Measurements from ENCODE around the gene MTF2. TPM values are rescaled to one million over a fixed set of nuclear protein-coding genes. Genes with fewer than 3 reads are reported as not detected.
A peak's percentile ranks its signal among the peaks of the same experiment; 100 is the strongest.

Gene MTF2
- total RNA-seq, 2 donors from 2014 or later, result 85.0 to 103 TPM

- H3K36me3 ChIP-seq (ENCODE audit: control insufficient read depth, insufficient read depth, low read length), result peaks cover 24% of the 10 kb centered on the region
- Mint-ChIP-seq H3K4me3 (peak overlapping the region; percentile 97), H3K9me3 (peaks cover 5% of the 10 kb centered on the region), H3K27me3 (ENCODE audit: insufficient read depth) (no peaks in the 10 kb centered on the region), H3K36me3 (ENCODE audit: low read depth) (peaks cover 9% of the 10 kb centered on the region), H3K27ac (no peak overlapping the region), H3K4me1 (peaks cover 13% of the 10 kb centered on the region)
- WGBS, 2 experiments (ENCODE audit: insufficient coverage in 1 of 2, insufficient read length in 1 of 2), result 82 to 84% methylated on average over 3 to 4 of the region's 4 CpGs
- peaks cover 4% of the 10 kb centered on the region for H3K4me1 ChIP-seq (ENCODE audit: control insufficient read depth, insufficient read depth, low read length)
- peak overlapping the region; percentile 96 for H3K4me3 ChIP-seq (ENCODE audit: low read length)
- TF ChIP-seq CTCF (conservative IDR thresholded peaks at IDR 0.05), result no peak
- H3K9ac ChIP-seq (ENCODE audit: extremely low read depth, low read length, poor library complexity, severe bottlenecking), result no peak overlapping the region
- H3K27me3 ChIP-seq (ENCODE audit: control insufficient read depth, insufficient read depth, low read length, poor library complexity, severe bottlenecking), result no peaks in the 10 kb centered on the region
- DNase-seq, result no peak
- no peaks in the 10 kb centered on the region for H3K9me3 ChIP-seq (ENCODE audit: control insufficient read depth, low read length)
- H3K27ac ChIP-seq (ENCODE audit: low read depth, low read length), result no peak overlapping the region
Observed at GRCh38 chr1:93177991-93178390, 98.9 kb downstream of the MTF2 start.

- peaks cover 20% of the 10 kb centered on the region for H3K36me3 ChIP-seq (ENCODE audit: control insufficient read depth, insufficient read depth, low read length)
- H3K4me1 Mint-ChIP-seq, result peaks cover 13% of the 10 kb centered on the region
- H3K27ac Mint-ChIP-seq, result no peak overlapping the region
- H3K9me3 Mint-ChIP-seq, result peaks cover 5% of the 10 kb centered on the region
- H3K4me3 Mint-ChIP-seq, result peak overlapping the region; percentile 97
- TF ChIP-seq CTCF (conservative IDR thresholded peaks at IDR 0.05), result no peak
- no peak overlapping the region for H3K27ac ChIP-seq (ENCODE audit: low read depth, low read length)
- H3K9me3 ChIP-seq (ENCODE audit: control insufficient read depth, low read length), result no peaks in the 10 kb centered on the region
- H3K9ac ChIP-seq (ENCODE audit: extremely low read depth, low read length, poor library complexity, severe bottlenecking), result peak overlapping the region; percentile 20
- H3K27me3 Mint-ChIP-seq (ENCODE audit: insufficient read depth), result no peaks in the 10 kb centered on the region
- H3K4me1 ChIP-seq (ENCODE audit: control insufficient read depth, insufficient read depth, low read length), result peaks cover 4% of the 10 kb centered on the region
- no peak for DNase-seq
- H3K27me3 ChIP-seq (ENCODE audit: control insufficient read depth, insufficient read depth, low read length, poor library complexity, severe bottlenecking), result no peaks in the 10 kb centered on the region
- H3K4me3 ChIP-seq (ENCODE audit: low read length), result peak overlapping the region; percentile 96
- WGBS, 2 experiments (ENCODE audit: insufficient coverage in 1 of 2, insufficient read length in 1 of 2), result 53 to 81% methylated on average over 3 of the region's 5 CpGs
- H3K36me3 Mint-ChIP-seq (ENCODE audit: low read depth), result peaks cover 9% of the 10 kb centered on the region
Observed at GRCh38 chr1:93178418-93178817, 99.3 kb downstream of the MTF2 start.

- peaks cover 4% of the 10 kb centered on the region for H3K4me1 ChIP-seq (ENCODE audit: control insufficient read depth, insufficient read depth, low read length)
- H3K9me3 ChIP-seq (ENCODE audit: control insufficient read depth, low read length), result no peaks in the 10 kb centered on the region
- H3K36me3 Mint-ChIP-seq (ENCODE audit: low read depth), result peaks cover 4% of the 10 kb centered on the region
- peak; percentile 99 for DNase-seq
- H3K36me3 ChIP-seq (ENCODE audit: control insufficient read depth, insufficient read depth, low read length), result peaks cover 10% of the 10 kb centered on the region
- H3K27me3 ChIP-seq (ENCODE audit: control insufficient read depth, insufficient read depth, low read length, poor library complexity, severe bottlenecking), result no peaks in the 10 kb centered on the region
- no peaks in the 10 kb centered on the region for H3K27me3 Mint-ChIP-seq (ENCODE audit: insufficient read depth)
- peak within 1 kb of the TSS; percentile 81 for H3K9ac ChIP-seq (ENCODE audit: extremely low read depth, low read length, poor library complexity, severe bottlenecking)
- H3K4me3 ChIP-seq (ENCODE audit: low read length), result peak within 1 kb of the TSS; percentile 96
- TF ChIP-seq CTCF (conservative IDR thresholded peaks at IDR 0.05), result peak; percentile 55
- peaks cover 13% of the 10 kb centered on the region for H3K4me1 Mint-ChIP-seq
- H3K4me3 Mint-ChIP-seq, result peak within 1 kb of the TSS; percentile 97
- H3K27ac Mint-ChIP-seq, result peak within 1 kb of the TSS; percentile 98
- H3K27ac ChIP-seq (ENCODE audit: low read depth, low read length), result peak within 1 kb of the TSS; percentile 91
- WGBS, 2 experiments (ENCODE audit: insufficient coverage in 1 of 2, insufficient read length in 1 of 2), result 0% methylated on average over 12 to 78 of the region's 78 CpGs
- H3K9me3 Mint-ChIP-seq, result no peaks in the 10 kb centered on the region
Observed at GRCh38 chr1:93179886-93180722, 101.0 kb downstream of the MTF2 start, which contains the start of gene TMED5. Gene TMED5 (minus strand): TSS chr1:93180413. CDS start chr1:93180242, 171 bp downstream.

Data from endodermal cell (in vitro differentiated cells).